GM12891 (cell line): Measurements from ENCODE around the gene SLC22A5.

ENCODE experiments used
- PAX5 ChIP-seq: IDR thresholded peaks from 2 replicates; pipeline ENCODE4 v1.6.1; 2011; ENCODE audit warnings: low read length, moderate library complexity, mild to moderate bottlenecking; ENCODE audit not compliant: insufficient read depth, severe bottlenecking
- POLR2A ChIP-seq: IDR thresholded peaks from 2 replicates; pipeline ENCODE4 v1.6.1; 2011; ENCODE audit warnings: low read depth, low read length, control low read depth
- POLR2AphosphoS5 ChIP-seq: IDR thresholded peaks from 2 replicates; pipeline ENCODE4 v1.6.1; 2011; ENCODE audit warnings: low read depth, low read length, control low read depth
- POU2F2 ChIP-seq: IDR thresholded peaks from 2 replicates; pipeline ENCODE4 v1.6.1; 2011; ENCODE audit warnings: low read depth, mild to moderate bottlenecking, control low read depth, low read length, moderate library complexity
- TAF1 ChIP-seq: IDR thresholded peaks from 2 replicates; pipeline ENCODE4 v1.6.1; 2011; ENCODE audit warnings: low read depth, low read length, control low read depth

DNA sequence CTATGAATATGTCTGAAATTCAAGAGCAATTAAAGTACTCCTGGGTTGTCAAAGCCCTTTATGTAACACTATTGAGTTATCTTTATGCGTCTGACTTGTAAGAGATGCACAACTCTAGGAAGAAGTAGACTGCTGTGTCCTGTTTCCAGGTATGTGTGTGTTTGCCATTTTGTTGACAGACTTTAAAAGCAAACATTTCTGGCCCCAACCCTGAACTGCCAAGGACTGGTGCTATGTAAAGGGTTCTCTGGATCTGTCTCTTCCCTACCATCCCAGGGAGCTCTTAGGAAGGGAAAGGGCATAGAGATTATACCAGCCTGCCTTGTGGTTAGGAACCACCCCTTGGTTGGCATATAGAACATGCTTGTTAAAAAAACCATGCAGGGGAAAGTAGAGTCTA is 12.1 kb downstream of the SLC22A5 start:
- TF ChIP-seq POLR2A (no peak), POLR2AphosphoS5 (no peak), TAF1 (no peak), PAX5 (no peak), POU2F2 (no peak)
